A673 (cell line): ENCODE measurements around the gene PIP5K1A. TPM values are rescaled to one million over a fixed set of nuclear protein-coding genes. Genes with fewer than 3 reads are reported as not detected.
A peak's percentile ranks its signal among the peaks of the same experiment; 100 is the strongest.

Source experiments
- BruUV-seq: library from RNA; stranded (reverse); fragments of 400-500 nt; replicated peaks from 2 replicates; lab custom pipeline; 2021; lab: Mats Ljungman, UMichigan
- CTCF ChIA-PET: fragments of 300-600 bp; sonication (Branson Sonifier 250); formaldehyde crosslinking; loops from one replicate; lab custom pipeline; 2022; ENCODE audit warnings: antibody characterized with exemption; lab: Charles Lee
- POLR2A ChIA-PET: fragments of 300-600 bp; sonication (Branson Sonifier 250); formaldehyde crosslinking; loops from one replicate; lab custom pipeline; 2022; ENCODE audit warnings: antibody characterized with exemption; ENCODE audit not compliant: low non-redundant PET; lab: Charles Lee
- DNase-seq: peaks from one replicate; pipeline ENCODE4 v3.0.0-alpha.2; 2015; ENCODE audit warnings: low spot score
- H3K27ac ChIP-seq: fragments of 200-600 bp; sonication (generic); 2 replicates; pipeline ENCODE4 v1.5.1; 2016; ENCODE audit warnings: mixed run types, low read depth, mild to moderate bottlenecking, mixed read lengths, antibody characterized with exemption, low read length; ENCODE audit not compliant: poor library complexity, severe bottlenecking
- H3K27me3 ChIP-seq: fragments of 200-600 bp; sonication (generic); replicated peaks from 2 replicates; pipeline ENCODE4 v1.6.1; 2017; ENCODE audit warnings: mixed run types, low read depth, mild to moderate bottlenecking, mixed read lengths, antibody characterized with exemption, low read length; ENCODE audit not compliant: insufficient read depth, poor library complexity
- H3K36me3 ChIP-seq: fragments of 200-600 bp; sonication (generic); 2 replicates; pipeline ENCODE4 v1.6.1; 2016; ENCODE audit warnings: mixed run types, mild to moderate bottlenecking, mixed read lengths, antibody characterized with exemption, low read length; ENCODE audit not compliant: insufficient read depth, poor library complexity, severe bottlenecking
- H3K4me1 ChIP-seq: fragments of 200-600 bp; sonication (generic); 2 replicates; pipeline ENCODE4 v1.6.1; 2017; ENCODE audit warnings: mixed run types, mild to moderate bottlenecking, mixed read lengths, antibody characterized with exemption, low read length; ENCODE audit not compliant: insufficient read depth, poor library complexity, severe bottlenecking
- H3K4me3 ChIP-seq: fragments of 200-600 bp; sonication (generic); 2 replicates; pipeline ENCODE4 v1.5.1; 2016; ENCODE audit warnings: low read depth, mixed run types, mild to moderate bottlenecking, mixed read lengths, low read length; ENCODE audit not compliant: poor library complexity, severe bottlenecking
- H3K9me3 ChIP-seq: fragments of 200-600 bp; sonication (generic); 2 replicates; pipeline ENCODE4 v1.6.1; 2016; ENCODE audit warnings: mixed run types, low read depth, mild to moderate bottlenecking, mixed read lengths, antibody characterized with exemption, low read length; ENCODE audit not compliant: poor library complexity, severe bottlenecking
- CTCF ChIP-seq: fragments of 300-800, 200-600 bp; sonication (generic); conservative IDR thresholded peaks from 2 replicates; pipeline ENCODE4 v1.5.1; 2017; ENCODE audit warnings: low read depth, mild to moderate bottlenecking, antibody characterized with exemption, low read length, moderate library complexity, mixed read lengths
- EZH2 ChIP-seq: fragments of 200-600 bp; sonication (generic); IDR thresholded peaks from 2 replicates; pipeline ENCODE4 v1.6.1; 2017; ENCODE audit warnings: borderline replicate concordance, low read depth, mild to moderate bottlenecking, mixed read lengths, antibody characterized with exemption, low read length; ENCODE audit not compliant: poor library complexity, severe bottlenecking
- intact Hi-C: fragments of 100-400 bp; cut with micrococcal nuclease; formaldehyde crosslinking; loops from one replicate; pipeline ENCODE4 v1.10.0; 2022; ENCODE audit not compliant: unreplicated experiment
- total RNA-seq: library from RNA; stranded (reverse); gene quantifications from 2 replicates; pipeline ENCODE4 v1.2.3, GENCODE V29; 2021

Gene PIP5K1A
- total RNA-seq, 1 experiment from 2014 or later = 115 TPM

- Histone ChIP-seq H3K4me1 (peaks cover 3% of the 10 kb centered on the region), H3K4me3 (peak overlapping the region; percentile 95), H3K9me3 (no peaks in the 10 kb centered on the region), H3K27me3 (no peaks in the 10 kb centered on the region), H3K36me3 (peaks cover 25% of the 10 kb centered on the region), H3K27ac (peak overlapping the region; percentile 99)
- CTCF ChIA-PET = no interaction called here
- no TSS peak for BruUV-seq
- DNase-seq = peak; percentile 26
- intact Hi-C loops = loop anchor here (5.0 kb wide), 1 partner anchor 64 kb away; the partner anchor contains the start of gene RFX5
- TF ChIP-seq EZH2 (no peak), CTCF (no peak)
- POLR2A ChIA-PET = no interaction called here
Measured at GRCh38 chr1:151282883-151283725, 84.8 kb downstream of the PIP5K1A start.

- Histone ChIP-seq H3K27me3 (no peaks in the 10 kb centered on the region), H3K36me3 (peaks cover 34% of the 10 kb centered on the region), H3K4me3 (peak overlapping the region; percentile 95), H3K9me3 (no peaks in the 10 kb centered on the region), H3K27ac (peak overlapping the region; percentile 42), H3K4me1 (peaks cover 3% of the 10 kb centered on the region)
- DNase-seq = no peak
- TF ChIP-seq CTCF = no peak
- no peak for TF ChIP-seq EZH2
- no TSS peak for BruUV-seq
- POLR2A ChIA-PET = interaction anchor here (0.5 kb wide), 1 partner anchor 43 kb away, joined by 14 read pairs; no protein-coding TSS in a partner anchor
- intact Hi-C loops = loop anchor here (5.0 kb wide), 1 partner anchor 63 kb away; the partner anchor contains the start of gene RFX5
- CTCF ChIA-PET = no interaction called here
Measured at GRCh38 chr1:151284013-151284577, 85.7 kb downstream of the PIP5K1A start.

DNA sequence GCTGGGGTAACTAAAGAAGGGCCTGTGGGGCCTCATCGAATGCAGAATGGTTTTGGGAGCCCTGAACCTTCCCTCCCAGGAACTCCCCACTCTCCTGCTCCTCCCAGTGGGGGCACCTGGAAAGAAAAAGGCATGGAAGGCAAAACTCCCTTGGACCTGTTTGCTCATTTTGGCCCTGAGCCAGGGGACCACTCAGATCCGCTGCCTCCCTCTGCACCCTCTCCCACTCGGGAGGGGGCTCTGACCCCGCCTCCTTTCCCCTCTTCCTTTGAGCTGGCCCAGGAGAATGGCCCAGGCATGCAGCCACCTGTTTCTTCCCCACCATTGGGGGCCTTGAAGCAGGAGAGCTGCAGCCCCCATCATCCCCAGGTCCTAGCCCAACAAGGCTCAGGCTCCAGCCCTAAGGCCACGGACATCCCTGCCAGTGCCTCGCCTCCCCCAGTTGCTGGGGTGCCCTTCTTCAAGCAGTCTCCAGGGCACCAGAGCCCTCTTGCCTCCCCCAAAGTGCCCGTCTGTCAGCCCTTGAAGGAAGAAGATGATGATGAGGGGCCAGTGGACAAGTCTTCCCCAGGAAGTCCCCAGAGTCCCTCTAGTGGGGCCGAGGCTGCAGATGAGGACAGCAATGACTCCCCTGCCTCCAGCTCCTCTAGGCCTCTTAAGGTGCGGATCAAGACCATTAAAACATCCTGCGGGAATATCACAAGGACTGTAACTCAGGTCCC, 88.4 kb downstream of the PIP5K1A start:
- ChIA-PET CTCF (no interaction called here), POLR2A (no interaction called here)
- no peaks in the 10 kb centered on the region for H3K27me3 ChIP-seq
- H3K4me1 ChIP-seq = no peaks in the 10 kb centered on the region
- BruUV-seq = no TSS peak
- peaks cover 46% of the 10 kb centered on the region for H3K36me3 ChIP-seq
- H3K27ac ChIP-seq = no peak overlapping the region
- no peak overlapping the region for H3K4me3 ChIP-seq
- no peak for DNase-seq
- intact Hi-C loops = no loop called here
- no peaks in the 10 kb centered on the region for H3K9me3 ChIP-seq
- TF ChIP-seq EZH2 (no peak), CTCF (no peak)
